ENCODE measurements around the gene C19orf67. TPM values are rescaled to one million over a fixed set of nuclear protein-coding genes. Genes with fewer than 3 reads are reported as not detected.
"Not testable (repeated sequence)": the region's sequence is repeated elsewhere in the genome, so short reads cannot be mapped to it uniquely, and the experiment has no call there.

The C19orf67 gene
- total RNA-seq, 1 donor from 2014 or later: not detected

- H3K27ac Mint-ChIP-seq (ENCODE audit: unreplicated experiment): no peak overlapping the region
- H3K4me3 Mint-ChIP-seq (ENCODE audit: unreplicated experiment): no peak overlapping the region
- H3K36me3 Mint-ChIP-seq (ENCODE audit: low read depth, unreplicated experiment): peaks cover 8% of the 10 kb centered on the region
- no peaks in the 10 kb centered on the region for H3K4me1 ChIP-seq (ENCODE audit: insufficient read depth, low read length)
- no peak overlapping the region for H2AFZ ChIP-seq (ENCODE audit: low read depth, low read length)
- FAIRE-seq (no peak), DNase-seq (ENCODE audit: low read depth) (no peak)
- no peaks in the 10 kb centered on the region for H3K79me2 ChIP-seq (ENCODE audit: insufficient read depth, low read length)
- no peaks in the 10 kb centered on the region for H3K36me3 ChIP-seq (ENCODE audit: insufficient read depth, low read length)
- H3K9ac ChIP-seq (ENCODE audit: low read length): no peak overlapping the region
- H3K4me3 ChIP-seq (ENCODE audit: insufficient read depth, low read depth, low read length): no peak overlapping the region
- H3K9me3 ChIP-seq (ENCODE audit: insufficient read depth, low read depth, low read length): peaks cover 6% of the 10 kb centered on the region
- no peaks in the 10 kb centered on the region for H4K20me1 ChIP-seq (ENCODE audit: insufficient read depth, low read length)
- H3K27me3 ChIP-seq (ENCODE audit: insufficient read depth, low read length): no peaks in the 10 kb centered on the region
- H3K9me3 Mint-ChIP-seq (ENCODE audit: unreplicated experiment): peaks cover 1% of the 10 kb centered on the region
- H3K27ac ChIP-seq (ENCODE audit: low read depth, low read length): no peak overlapping the region
- H3K4me2 ChIP-seq (ENCODE audit: low read length): no peak overlapping the region
- peaks cover 16% of the 10 kb centered on the region for H3K27me3 Mint-ChIP-seq (ENCODE audit: low read depth, unreplicated experiment)
- no peaks in the 10 kb centered on the region for H3K4me1 Mint-ChIP-seq (ENCODE audit: low read depth, unreplicated experiment)
- TF ChIP-seq EZH2 (IDR thresholded peaks at IDR 0.05; ENCODE audit: insufficient read depth, low read length): no peak
- TF ChIP-seq CTCF (IDR thresholded peaks at IDR 0.05; ENCODE audit: insufficient read depth, low read depth, low read length): no peak
Observed at GRCh38 chr19:14052470-14052869, 33.1 kb downstream of the C19orf67 start.

GRCh38 chr19:14051980-14052379, 33.6 kb downstream of the C19orf67 start:
- Mint-ChIP-seq H3K4me3 (ENCODE audit: unreplicated experiment) (no peak overlapping the region), H3K4me1 (ENCODE audit: low read depth, unreplicated experiment) (no peaks in the 10 kb centered on the region), H3K9me3 (ENCODE audit: unreplicated experiment) (peaks cover 1% of the 10 kb centered on the region), H3K27me3 (ENCODE audit: low read depth, unreplicated experiment) (peaks cover 16% of the 10 kb centered on the region), H3K27ac (ENCODE audit: unreplicated experiment) (no peak overlapping the region), H3K36me3 (ENCODE audit: low read depth, unreplicated experiment) (peaks cover 8% of the 10 kb centered on the region)
- no peak overlapping the region for H3K9ac ChIP-seq (ENCODE audit: low read length)
- no peak overlapping the region for H2AFZ ChIP-seq (ENCODE audit: low read depth, low read length)
- H3K79me2 ChIP-seq (ENCODE audit: insufficient read depth, low read length): no peaks in the 10 kb centered on the region
- no peak overlapping the region for H3K4me3 ChIP-seq (ENCODE audit: insufficient read depth, low read depth, low read length)
- peaks cover 6% of the 10 kb centered on the region for H3K9me3 ChIP-seq (ENCODE audit: insufficient read depth, low read depth, low read length)
- H4K20me1 ChIP-seq (ENCODE audit: insufficient read depth, low read length): no peaks in the 10 kb centered on the region
- no peak overlapping the region for H3K4me2 ChIP-seq (ENCODE audit: low read length)
- TF ChIP-seq CTCF (IDR thresholded peaks at IDR 0.05; ENCODE audit: insufficient read depth, low read depth, low read length) (no peak), EZH2 (IDR thresholded peaks at IDR 0.05; ENCODE audit: insufficient read depth, low read length) (no peak)
- no peaks in the 10 kb centered on the region for H3K27me3 ChIP-seq (ENCODE audit: insufficient read depth, low read length)
- no peaks in the 10 kb centered on the region for H3K4me1 ChIP-seq (ENCODE audit: insufficient read depth, low read length)
- H3K36me3 ChIP-seq (ENCODE audit: insufficient read depth, low read length): no peaks in the 10 kb centered on the region
- no peak for DNase-seq (ENCODE audit: low read depth)
- no peak for FAIRE-seq
- H3K27ac ChIP-seq (ENCODE audit: low read depth, low read length): no peak overlapping the region

- H3K9ac ChIP-seq (ENCODE audit: low read length); H3K79me2 ChIP-seq (ENCODE audit: insufficient read depth, low read length); FAIRE-seq: not testable (repeated sequence)
Observed at GRCh38 chr19:14050961-14051360, 34.6 kb downstream of the C19orf67 start.

More at GRCh38 chr19:14050961-14051360, 34.6 kb downstream of the C19orf67 start:
- not testable (repeated sequence) for H3K4me1 ChIP-seq (ENCODE audit: insufficient read depth, low read length); H3K4me3 ChIP-seq (ENCODE audit: insufficient read depth, low read depth, low read length); DNase-seq (ENCODE audit: low read depth); H3K27ac Mint-ChIP-seq (ENCODE audit: unreplicated experiment); H4K20me1 ChIP-seq (ENCODE audit: insufficient read depth, low read length); H3K27ac ChIP-seq (ENCODE audit: low read depth, low read length); H2AFZ ChIP-seq (ENCODE audit: low read depth, low read length); H3K4me1 Mint-ChIP-seq (ENCODE audit: low read depth, unreplicated experiment); H3K27me3 ChIP-seq (ENCODE audit: insufficient read depth, low read length); H3K9me3 Mint-ChIP-seq (ENCODE audit: unreplicated experiment); H3K36me3 ChIP-seq (ENCODE audit: insufficient read depth, low read length); H3K9me3 ChIP-seq (ENCODE audit: insufficient read depth, low read depth, low read length); H3K4me3 Mint-ChIP-seq (ENCODE audit: unreplicated experiment); H3K4me2 ChIP-seq (ENCODE audit: low read length); H3K36me3 Mint-ChIP-seq (ENCODE audit: low read depth, unreplicated experiment)
- H3K27me3 Mint-ChIP-seq (ENCODE audit: low read depth, unreplicated experiment): peaks cover 16% of the 10 kb centered on the region
